GM23338 (cell line): Measurements from ENCODE around the gene HS3ST1. TPM values are rescaled to one million over a fixed set of nuclear protein-coding genes. Genes with fewer than 3 reads are reported as not detected.

Source experiments
- ATAC-seq: fragments of 200-7000 bp; cut with Tn5 transposase; 3 replicates; pipeline ENCODE4 v1.9.1; 2020
- DNase-seq: peaks from one replicate; pipeline ENCODE4 v3.0.0-alpha.2; 2015; ENCODE audit warnings: low spot score
- H2AFZ ChIP-seq: fragments of 200-600 bp; sonication (generic); 2 replicates; pipeline ENCODE4 v1.8.0; 2016; ENCODE audit warnings: antibody characterized with exemption, mild to moderate bottlenecking, moderate library complexity
- H3F3A ChIP-seq: fragments of 200-600 bp; sonication (generic); replicated peaks from 2 replicates; pipeline ENCODE4 v1.8.0; 2017; ENCODE audit warnings: antibody characterized with exemption, mixed run types, low read depth
- H3K27ac ChIP-seq: fragments of 200-600 bp; sonication (generic); 2 replicates; pipeline ENCODE4 v1.6.1; 2016; ENCODE audit warnings: low read depth
- H3K27me3 ChIP-seq: fragments of 200-600 bp; sonication (generic); 2 replicates; pipeline ENCODE4 v1.8.0; 2016; ENCODE audit warnings: mild to moderate bottlenecking, mixed run types, moderate library complexity; ENCODE audit not compliant: insufficient read depth
- H3K36me3 ChIP-seq: fragments of 200-600 bp; sonication (generic); 2 replicates; pipeline ENCODE4 v1.8.0; 2016; ENCODE audit warnings: mild to moderate bottlenecking; ENCODE audit not compliant: insufficient read depth
- H3K4me1 ChIP-seq: fragments of 200-600 bp; sonication (generic); 2 replicates; pipeline ENCODE4 v1.8.0; 2016; ENCODE audit warnings: mild to moderate bottlenecking, moderate library complexity; ENCODE audit not compliant: insufficient read depth
- H3K4me2 ChIP-seq: fragments of 200-600 bp; sonication (generic); 2 replicates; pipeline ENCODE4 v1.7.1; 2017; ENCODE audit warnings: mixed run types
- H3K4me3 ChIP-seq: fragments of 200-600 bp; sonication (generic); 2 replicates; pipeline ENCODE4 v1.6.1; 2016; ENCODE audit warnings: mixed run types
- H3K79me2 ChIP-seq: fragments of 200-600 bp; sonication (generic); replicated peaks from 2 replicates; pipeline ENCODE4 v1.8.0; 2017; ENCODE audit warnings: mild to moderate bottlenecking; ENCODE audit not compliant: insufficient read depth
- H3K9me2 ChIP-seq: fragments of 200-600 bp; sonication (generic); 2 replicates; pipeline ENCODE4 v1.8.0; 2017; ENCODE audit not compliant: insufficient read depth
- H4K20me1 ChIP-seq: fragments of 200-600 bp; sonication (generic); replicated peaks from 2 replicates; pipeline ENCODE4 v1.8.0; 2017; ENCODE audit warnings: mild to moderate bottlenecking; ENCODE audit not compliant: insufficient read depth
- H3K27ac Mint-ChIP-seq: 2 replicates; pipeline ENCODE4 v1.8.0; 2020; ENCODE audit warnings: inconsistent platforms, mild to moderate bottlenecking, moderate library complexity, mixed read lengths
- H3K27me3 Mint-ChIP-seq: 3 replicates; pipeline ENCODE4 v1.8.0; 2022; ENCODE audit warnings: low read depth, mild to moderate bottlenecking, moderate library complexity, mixed read lengths, inconsistent platforms; ENCODE audit not compliant: insufficient read depth, poor library complexity
- H3K36me3 Mint-ChIP-seq: 3 replicates; pipeline ENCODE4 v1.8.0; 2021; ENCODE audit warnings: low read depth, mild to moderate bottlenecking, inconsistent platforms, moderate library complexity, mixed read lengths
- H3K4me1 Mint-ChIP-seq: 3 replicates; pipeline ENCODE4 v1.8.0; 2020; ENCODE audit warnings: mild to moderate bottlenecking, inconsistent platforms, mixed read lengths
- H3K4me3 Mint-ChIP-seq: 3 replicates; pipeline ENCODE4 v1.8.0; 2021; ENCODE audit warnings: moderate library complexity, mild to moderate bottlenecking, inconsistent platforms, mixed read lengths
- H3K9me3 Mint-ChIP-seq: 3 replicates; pipeline ENCODE4 v1.8.0; 2020; ENCODE audit warnings: moderate library complexity, mild to moderate bottlenecking, inconsistent platforms, mixed read lengths
- CREB1 ChIP-seq: fragments of 250-450 bp; sonication (Bioruptor Pico); IDR thresholded peaks from 2 replicates; pipeline ENCODE4 v1.5.0; 2020; ENCODE audit warnings: low read depth, mild to moderate bottlenecking, moderate library complexity
- ETS1 ChIP-seq: IDR thresholded peaks from 2 replicates; pipeline ENCODE4 v1.6.1; 2016; ENCODE audit warnings: antibody characterized with exemption
- EZH2 ChIP-seq: fragments of 200-600 bp; sonication (generic); IDR thresholded peaks from one replicate; pipeline ENCODE4 v1.8.0; 2017; ENCODE audit warnings: antibody characterized with exemption, mild to moderate bottlenecking, low read depth; ENCODE audit not compliant: unreplicated experiment
- EZH2phosphoT487 ChIP-seq: fragments of 200-600 bp; sonication (generic); IDR thresholded peaks from one replicate; pipeline ENCODE4 v1.8.1; 2018; ENCODE audit warnings: antibody characterized with exemption; ENCODE audit not compliant: unreplicated experiment
- JUNB ChIP-seq: IDR thresholded peaks from one replicate; pipeline ENCODE4 v1.6.1; 2016; ENCODE audit warnings: antibody characterized with exemption; ENCODE audit not compliant: unreplicated experiment
- NANOG ChIP-seq: IDR thresholded peaks from 2 replicates; pipeline ENCODE4 v1.6.1; 2016; ENCODE audit warnings: antibody characterized with exemption, borderline replicate concordance
- POLR2AphosphoS5 ChIP-seq: IDR thresholded peaks from 2 replicates; pipeline ENCODE4 v1.6.1; 2016; ENCODE audit warnings: antibody characterized with exemption, low read depth
- REST ChIP-seq: IDR thresholded peaks from one replicate; pipeline ENCODE4 v1.6.1; 2018; ENCODE audit warnings: antibody characterized with exemption; ENCODE audit not compliant: unreplicated experiment
- STAT1 ChIP-seq: IDR thresholded peaks from one replicate; pipeline ENCODE4 v1.6.1; 2016; ENCODE audit warnings: antibody characterized with exemption; ENCODE audit not compliant: unreplicated experiment
- ZNF114 ChIP-seq: fragments of 250-450 bp; sonication (Bioruptor Pico); IDR thresholded peaks from 2 replicates; pipeline ENCODE4 v1.5.0; 2020; ENCODE audit warnings: mild to moderate bottlenecking, moderate library complexity
- ZNF331 ChIP-seq: fragments of 250-450 bp; sonication (Bioruptor Pico); IDR thresholded peaks from 2 replicates; pipeline ENCODE4 v1.5.0; 2020; ENCODE audit warnings: low read depth, mild to moderate bottlenecking, moderate library complexity
- ZNF462 ChIP-seq: fragments of 250-450 bp; sonication (Bioruptor Pico); IDR thresholded peaks from 2 replicates; pipeline ENCODE4 v1.5.0; 2020; ENCODE audit warnings: mild to moderate bottlenecking, moderate library complexity
- polyA plus RNA-seq: library from polyadenylated mRNA; unstranded; fragments of >200 nt; fragmentation: Nextera tagmentation; extraction: Ambion mirVana; gene quantifications from 2 replicates; pipeline ENCODE4 v1.2.1, GENCODE V29; 2016
- total RNA-seq: library from RNA; depleted of rRNA; stranded (reverse); fragments of >200 nt; shearing (Covaris generic); gene quantifications from 2 replicates; pipeline ENCODE4 v1.2.3, GENCODE V29; 2014

Gene HS3ST1
- total and polyA plus RNA-seq, 2 experiments from 2014 or later: 0.94 to 1.3 TPM

GRCh38 chr4:11472535-11472934 is 43.8 kb upstream of the HS3ST1 start:
- H3K9me2 ChIP-seq: 0 out of 2 replicates have a peak, but pooled peaks cover 4% of the 10 kb centered on the region
- H3K4me3 Mint-ChIP-seq: no peak overlapping the region
- no peak overlapping the region for H3K27ac ChIP-seq
- no peak overlapping the region for H3K4me2 ChIP-seq
- no peak overlapping the region; the same call in 1 of the 2 replicates for H2AFZ ChIP-seq
- no peaks in the 10 kb centered on the region for H3K36me3 Mint-ChIP-seq
- DNase-seq: no peak
- H3K4me3 ChIP-seq: no peak overlapping the region
- no peaks in the 10 kb centered on the region for H3K27me3 ChIP-seq
- H3K36me3 ChIP-seq: no peaks in the 10 kb centered on the region; the same call in 1 of the 2 replicates
- no peaks in the 10 kb centered on the region for H3K9me3 Mint-ChIP-seq
- ATAC-seq: no peak
- H3K27me3 Mint-ChIP-seq: peaks cover 2% of the 10 kb centered on the region
- no peaks in the 10 kb centered on the region for H3K79me2 ChIP-seq
- 0 out of 2 replicates have a peak, but pooled peaks cover 6% of the 10 kb centered on the region for H3F3A ChIP-seq
- no peak for TF ChIP-seq STAT1
- no peaks in the 10 kb centered on the region; the same call in 1 of the 2 replicates for H4K20me1 ChIP-seq
- H3K4me1 Mint-ChIP-seq: peaks cover 35% of the 10 kb centered on the region
- no peak overlapping the region for H3K27ac Mint-ChIP-seq
- H3K4me1 ChIP-seq: peaks cover 31% of the 10 kb centered on the region

- no peaks in the 10 kb centered on the region; the same call in 1 of the 2 replicates for H4K20me1 ChIP-seq
- no peak overlapping the region for H3K27ac ChIP-seq
- Mint-ChIP-seq H3K27me3 (peaks cover 2% of the 10 kb centered on the region), H3K36me3 (no peaks in the 10 kb centered on the region), H3K4me3 (no peak overlapping the region), H3K27ac (no peak overlapping the region), H3K9me3 (no peaks in the 10 kb centered on the region), H3K4me1 (peaks cover 38% of the 10 kb centered on the region)
- H3K4me3 ChIP-seq: no peak overlapping the region
- H3K4me1 ChIP-seq: peaks cover 31% of the 10 kb centered on the region
- H3K36me3 ChIP-seq: no peaks in the 10 kb centered on the region; the same call in 1 of the 2 replicates
- H3F3A ChIP-seq: 0 out of 2 replicates have a peak, but pooled peaks cover 6% of the 10 kb centered on the region
- H3K27me3 ChIP-seq: no peaks in the 10 kb centered on the region
- no peaks in the 10 kb centered on the region for H3K79me2 ChIP-seq
- no peak for ATAC-seq
- no peaks in the 10 kb centered on the region for H3K9me2 ChIP-seq
- H3K4me2 ChIP-seq: peak overlapping the region; percentile 51; the same call in 1 of the 2 replicates
- DNase-seq: no peak
- H2AFZ ChIP-seq: no peak overlapping the region
- TF ChIP-seq EZH2phosphoT487: no peak
- no peak for TF ChIP-seq EZH2
- TF ChIP-seq REST: no peak
- TF ChIP-seq STAT1: no peak
- TF ChIP-seq ZNF331 (CRISPR knock-in tag): no peak
- TF ChIP-seq ETS1: no peak
- no peak for TF ChIP-seq ZNF462 (CRISPR knock-in tag)
- TF ChIP-seq POLR2AphosphoS5: no peak
- TF ChIP-seq JUNB: no peak
- TF ChIP-seq NANOG: no peak
- no peak for TF ChIP-seq CREB1 (CRISPR knock-in tag)
- TF ChIP-seq ZNF114: no peak
These were observed 42.9 kb upstream of the HS3ST1 start for GRCh38 chr4:11471618-11472017.
